GM18907 (cell line): ENCODE results near the gene DDIT4.
A peak's percentile ranks its signal among the peaks of the same experiment; 100 is the strongest.
"Not testable (repeated sequence)": the region's sequence is repeated elsewhere in the genome, so short reads cannot be mapped to it uniquely, and the experiment has no call there.

Source experiments
- ATAC-seq: cut with Tn5 transposase; IDR thresholded peaks from one replicate; pipeline ENCODE4 v1.9.1; 2021; ENCODE audit warnings: mild to moderate bottlenecking, moderate library complexity; ENCODE audit not compliant: unreplicated experiment

DDIT4 gene, protein sequence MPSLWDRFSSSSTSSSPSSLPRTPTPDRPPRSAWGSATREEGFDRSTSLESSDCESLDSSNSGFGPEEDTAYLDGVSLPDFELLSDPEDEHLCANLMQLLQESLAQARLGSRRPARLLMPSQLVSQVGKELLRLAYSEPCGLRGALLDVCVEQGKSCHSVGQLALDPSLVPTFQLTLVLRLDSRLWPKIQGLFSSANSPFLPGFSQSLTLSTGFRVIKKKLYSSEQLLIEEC

DNA sequence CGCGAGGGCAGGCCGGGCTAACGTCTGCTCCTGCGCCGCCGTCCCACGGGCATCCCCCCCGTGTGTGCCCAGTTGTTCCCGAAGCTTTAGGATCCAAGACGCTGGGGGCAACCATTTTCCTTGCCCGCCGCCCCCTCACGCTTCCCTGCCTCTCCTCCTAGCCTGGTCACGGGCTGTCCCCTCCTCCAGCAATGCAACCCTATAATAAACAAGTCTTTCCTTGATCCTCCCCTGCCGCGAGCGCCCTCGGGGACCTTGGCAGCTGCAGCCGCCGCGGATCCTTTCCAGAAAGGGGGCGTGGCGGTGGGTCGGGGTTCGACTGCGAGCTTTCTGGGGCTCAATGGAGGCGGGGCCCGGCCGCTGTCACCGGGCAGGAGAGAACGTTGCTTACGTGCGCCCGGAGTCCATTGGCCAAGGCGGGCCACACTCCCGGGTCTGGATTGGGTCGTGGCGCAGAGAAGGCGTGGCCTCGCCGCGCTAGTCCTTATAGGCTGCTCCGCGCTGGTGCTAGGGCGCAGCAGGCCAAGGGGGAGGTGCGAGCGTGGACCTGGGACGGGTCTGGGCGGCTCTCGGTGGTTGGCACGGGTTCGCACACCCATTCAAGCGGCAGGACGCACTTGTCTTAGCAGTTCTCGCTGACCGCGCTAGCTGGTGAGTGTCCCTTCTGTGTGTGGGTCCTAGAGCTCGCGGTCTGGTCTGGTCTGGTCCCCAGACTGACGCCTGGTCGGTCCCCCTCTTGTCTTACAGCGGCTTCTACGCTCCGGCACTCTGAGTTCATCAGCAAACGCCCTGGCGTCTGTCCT lies at the start of gene DDIT4:
Gene DDIT4, plus strand, starts transcription at position 515 of the 803 bp plus-strand sequence. CDS start 293 bp downstream, outside the sequence.
- peak; percentile 83 for ATAC-seq

GRCh38 chr10:72224191-72224590 lies 49.5 kb upstream of the DDIT4 start:
- ATAC-seq: not testable (repeated sequence)

GRCh38 chr10:72226418-72227027 lies 47.2 kb upstream of the DDIT4 start:
- ATAC-seq: no peak

DNA sequence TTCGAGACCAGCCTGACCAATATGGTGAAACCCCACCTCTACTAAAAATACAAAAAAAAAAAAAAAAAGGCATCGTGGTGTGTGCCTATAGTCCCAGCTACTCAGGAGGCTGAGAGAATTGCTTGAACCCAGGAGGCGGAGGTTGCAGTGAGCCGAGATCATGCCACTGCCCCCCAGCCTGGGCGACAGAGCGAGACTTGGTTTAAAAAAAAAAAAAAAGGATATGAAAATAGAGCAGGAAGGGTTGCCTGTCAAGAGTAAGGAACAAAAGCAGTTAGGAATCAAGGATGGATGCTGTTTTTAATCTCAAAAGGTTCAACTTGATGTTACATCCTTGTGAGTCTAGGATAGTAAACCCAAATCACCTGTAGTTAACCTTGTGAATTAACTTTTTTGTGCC lies 45.9 kb upstream of the DDIT4 start:
- ATAC-seq: no peak

DNA sequence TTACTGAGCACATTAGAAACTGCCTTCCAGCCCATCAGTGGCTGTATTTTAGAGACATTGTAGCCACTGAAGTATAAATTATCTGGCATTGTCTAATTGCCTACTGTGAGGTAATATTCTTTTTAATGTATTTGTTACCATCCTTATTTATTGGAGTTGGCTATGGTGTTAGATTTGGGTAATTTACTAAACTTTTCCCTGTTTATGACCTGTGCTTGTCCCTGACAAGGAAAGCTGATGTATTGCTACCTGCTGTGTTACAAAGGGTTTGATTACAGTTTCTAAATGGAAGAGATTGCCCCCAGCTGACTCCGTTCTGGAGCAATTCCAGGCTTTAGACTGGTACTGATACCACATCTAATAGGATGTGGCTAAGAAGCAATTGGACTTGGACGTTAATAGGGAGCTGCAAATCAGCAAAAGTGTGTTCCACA lies 45.4 kb upstream of the DDIT4 start:
- no peak for ATAC-seq

DNA sequence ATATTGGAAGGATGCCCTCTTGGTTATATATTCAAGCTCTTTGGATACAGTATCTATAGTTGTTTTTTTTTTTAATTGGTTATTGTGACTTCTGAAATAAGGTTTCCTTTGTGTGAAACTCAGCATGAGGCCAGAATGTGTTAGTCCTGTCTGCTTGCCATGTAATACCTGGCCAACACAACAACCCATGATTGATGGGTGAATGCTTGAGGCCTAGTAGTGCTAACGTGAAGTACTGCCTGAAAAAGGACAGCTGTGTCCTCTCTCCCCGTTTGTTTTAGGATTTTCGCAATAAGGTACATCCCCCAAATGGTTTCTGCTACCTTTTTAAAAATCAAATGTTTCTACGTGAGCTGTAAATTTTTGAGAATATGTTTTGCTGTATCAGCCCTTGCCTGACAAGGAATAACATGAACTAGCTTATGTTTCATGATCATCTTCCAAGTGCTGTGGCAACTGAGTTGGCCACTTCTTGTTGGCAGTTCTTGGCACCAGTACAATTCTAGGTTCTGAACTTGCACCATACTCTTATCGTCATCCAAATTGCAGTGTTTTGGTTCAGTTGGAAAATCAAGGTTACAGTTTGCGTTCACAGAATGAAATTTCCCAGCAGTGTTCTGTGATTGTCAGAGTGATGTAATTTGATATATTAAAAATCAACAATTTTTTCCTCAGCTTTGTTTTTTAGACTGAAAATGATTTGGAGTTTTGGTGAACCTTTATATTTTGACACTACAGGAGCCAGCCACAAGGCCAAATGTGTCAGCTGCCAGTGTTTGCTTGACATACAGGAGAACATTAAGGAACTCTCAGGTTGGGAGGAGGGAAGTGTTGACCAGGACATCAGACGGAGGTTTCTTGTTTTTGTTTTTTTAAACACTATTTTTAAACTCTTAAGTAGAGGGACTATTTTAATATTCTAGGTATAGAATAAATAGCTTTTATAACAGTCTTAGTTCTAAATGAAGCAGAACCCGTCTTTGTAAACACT lies 44.2 kb upstream of the DDIT4 start:
- no peak for ATAC-seq

DNA sequence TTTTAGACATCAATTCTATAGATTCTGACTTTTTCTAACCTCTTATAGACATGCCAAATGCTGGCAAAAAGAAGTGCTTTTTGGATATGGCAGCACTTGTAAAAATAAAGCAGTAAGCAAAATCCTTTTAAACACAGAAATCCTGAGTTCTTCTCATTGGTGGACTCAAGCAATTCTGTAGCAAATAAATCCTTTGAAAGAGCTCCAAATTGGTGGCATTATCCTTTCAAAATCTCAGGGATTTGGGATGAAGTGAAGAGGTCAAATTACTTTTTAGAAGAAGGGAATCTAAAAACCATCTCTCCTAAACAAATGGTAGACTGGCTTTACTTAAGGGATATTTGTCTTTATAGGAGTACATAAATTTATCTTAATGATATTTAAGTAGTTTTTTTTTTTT lies 40.1 kb upstream of the DDIT4 start:
- ATAC-seq: no peak

- no peak for ATAC-seq
Measured at GRCh38 chr10:72234560-72235095, 39.1 kb upstream of the DDIT4 start.

DNA sequence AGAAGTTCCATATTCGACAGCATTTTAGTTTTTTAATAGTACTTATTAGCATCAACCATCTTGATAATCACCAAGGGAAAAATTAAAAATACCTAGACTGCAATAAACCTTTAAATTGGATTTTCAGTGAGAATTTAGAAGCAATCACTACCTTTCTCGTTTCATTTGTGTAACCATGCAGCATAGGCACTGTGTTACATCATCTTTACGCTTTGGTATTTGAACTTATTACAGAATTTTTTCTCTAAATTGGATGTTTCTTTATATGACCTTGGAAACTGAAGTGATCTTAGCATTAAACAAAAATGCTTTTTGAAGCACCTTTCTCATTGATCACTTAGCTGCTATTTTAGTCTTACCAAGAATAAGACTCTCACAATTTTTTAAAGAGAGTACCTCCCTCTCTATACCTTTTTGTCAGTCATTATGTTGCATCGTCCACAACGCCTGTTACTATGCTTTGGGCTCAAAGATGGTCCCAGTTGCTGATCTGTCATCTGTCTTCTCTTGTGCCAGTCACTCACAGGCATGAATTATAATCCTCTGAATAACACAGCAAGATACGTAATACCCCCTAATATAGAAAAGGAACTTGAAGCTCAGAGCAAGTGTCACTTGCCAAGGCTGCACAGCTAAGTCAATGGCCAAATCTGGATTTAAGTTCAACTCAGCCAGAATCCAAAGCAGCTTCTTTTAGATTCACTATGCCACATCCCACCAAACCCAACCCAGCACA lies 38.0 kb upstream of the DDIT4 start:
- ATAC-seq: no peak

DNA sequence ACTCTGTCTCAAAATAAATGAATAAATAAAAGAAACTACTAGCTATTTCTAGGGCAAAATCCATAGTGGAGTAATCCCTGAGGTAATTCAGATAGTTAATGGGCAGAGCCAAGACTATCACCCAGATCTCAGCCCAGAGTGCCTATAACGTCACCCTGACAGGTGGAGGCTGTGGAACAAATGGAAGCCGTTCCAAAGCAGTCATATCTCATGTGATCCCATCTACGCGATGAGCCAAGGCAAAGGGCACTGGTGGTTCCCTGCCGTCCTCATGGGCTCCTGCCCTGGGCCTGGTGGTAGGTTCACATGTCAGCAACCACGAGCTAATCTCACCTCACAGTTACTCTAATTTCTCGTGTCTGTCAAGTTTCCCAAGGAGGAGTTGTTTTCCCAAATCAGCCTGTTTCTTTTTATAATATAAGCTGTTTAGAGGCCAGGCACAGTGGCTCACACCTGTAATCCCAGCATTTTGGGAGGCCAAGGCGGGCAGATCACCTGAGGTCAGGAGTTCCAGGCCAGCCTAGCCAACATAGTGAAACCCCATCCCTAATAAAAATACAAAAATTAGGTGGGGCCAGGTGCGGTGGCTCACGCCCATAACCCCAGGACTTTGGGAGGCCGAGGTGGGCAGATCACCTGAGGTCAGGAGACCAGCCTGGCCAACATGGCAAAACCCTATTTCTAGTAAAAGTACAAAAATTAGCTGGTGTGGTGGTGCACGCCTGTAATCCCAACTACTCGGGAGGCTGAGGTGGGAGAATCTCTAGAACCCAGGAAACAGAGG lies 35.1 kb upstream of the DDIT4 start:
- no peak for ATAC-seq

- ATAC-seq: no peak
Measured at GRCh38 chr10:72239409-72239808, 34.3 kb upstream of the DDIT4 start.

DNA sequence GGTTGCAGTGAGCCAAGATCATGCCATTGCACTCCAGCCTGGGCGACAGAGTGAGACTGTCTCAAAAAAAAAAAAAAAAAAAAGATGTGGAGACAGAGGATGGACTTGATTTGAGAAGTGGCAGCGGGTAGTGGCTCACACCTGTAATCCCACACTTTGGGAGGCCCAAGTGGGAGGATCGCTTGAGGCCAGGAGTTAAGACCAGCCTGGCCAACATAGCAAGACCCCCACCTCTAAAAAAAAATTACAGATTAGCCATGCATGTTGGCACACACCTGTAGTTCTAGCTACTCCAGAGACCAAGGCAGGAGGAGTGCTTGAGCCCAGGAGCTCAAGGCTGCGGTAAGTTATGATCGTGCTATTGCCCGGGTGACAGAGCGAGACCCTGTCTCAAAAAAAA lies 33.4 kb upstream of the DDIT4 start:
- ATAC-seq: no peak

DNA sequence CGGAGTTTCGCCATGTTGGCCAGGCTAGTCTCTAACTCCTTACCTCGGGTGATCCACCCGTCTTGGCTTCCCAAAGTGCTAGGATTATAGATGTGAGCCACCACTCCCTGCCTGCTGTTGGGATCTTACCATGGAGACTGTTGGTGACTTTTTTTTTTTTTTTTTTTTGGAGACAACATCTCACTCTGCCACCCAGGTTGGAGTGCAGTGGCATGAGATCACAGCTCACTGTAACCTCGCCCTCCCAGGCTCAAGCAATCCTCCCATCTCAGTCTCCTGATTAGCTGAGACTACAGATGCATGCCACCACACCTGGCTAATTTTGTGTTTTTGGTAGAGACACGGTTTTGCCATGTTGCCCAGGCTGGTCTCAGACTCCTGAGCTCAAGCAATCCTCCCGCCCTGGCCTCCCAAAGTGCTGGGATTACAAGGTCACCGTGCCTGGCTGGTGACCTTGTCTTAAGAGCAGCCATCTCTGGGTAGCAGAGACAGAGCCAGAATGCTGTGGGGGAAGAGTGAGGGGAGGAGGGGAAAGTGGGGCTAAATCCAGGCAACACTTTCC lies 32.0 kb upstream of the DDIT4 start:
- no peak for ATAC-seq

DNA sequence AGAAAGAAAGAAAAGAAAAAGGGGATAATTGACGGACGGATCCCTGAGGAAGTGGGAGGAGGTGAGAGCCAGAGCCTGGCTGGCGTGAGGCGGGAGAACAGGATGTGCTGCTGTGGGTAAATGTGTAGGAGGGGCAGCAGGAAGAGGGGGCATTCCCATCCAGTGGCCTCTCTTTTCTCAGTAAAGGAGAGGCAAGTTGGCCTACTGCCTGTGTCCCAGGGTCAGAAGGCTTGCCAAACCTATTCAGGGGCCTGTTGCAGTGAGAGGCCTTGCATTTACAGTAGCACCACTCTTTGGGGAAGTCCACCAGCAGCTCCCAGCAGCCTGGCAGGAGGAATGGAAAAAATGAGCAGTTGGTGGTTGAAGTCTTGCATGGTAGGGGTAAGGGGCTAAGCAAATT lies 31.0 kb upstream of the DDIT4 start:
- no peak for ATAC-seq

DNA sequence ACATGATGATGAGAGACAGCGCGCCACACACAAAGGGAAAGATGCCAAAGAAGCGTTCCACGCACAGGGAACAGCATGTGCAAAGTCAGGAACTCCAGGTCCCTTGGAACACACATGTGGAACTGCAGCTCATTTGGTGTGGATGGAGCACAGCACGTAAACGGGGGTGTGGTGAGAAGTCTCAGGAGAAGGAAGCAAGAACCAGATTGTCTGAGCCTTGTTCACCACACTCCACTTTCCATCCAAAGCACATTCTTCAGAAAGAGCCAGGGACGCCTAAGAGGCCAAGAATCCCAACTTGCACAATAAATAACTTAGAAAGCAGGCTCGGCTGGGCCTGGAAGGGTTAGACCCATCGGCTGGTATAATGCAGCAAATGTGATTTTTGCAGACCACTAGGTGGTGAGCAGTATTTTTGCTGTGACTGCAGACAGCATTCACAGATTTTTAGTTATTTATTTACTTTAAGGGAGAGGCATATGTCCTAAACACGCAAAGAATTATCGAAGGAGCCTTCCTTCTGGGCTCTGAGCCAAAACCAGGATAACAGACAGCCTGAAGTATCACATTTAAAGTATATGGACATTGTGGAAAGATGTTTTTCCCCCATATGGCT lies 29.8 kb upstream of the DDIT4 start:
- ATAC-seq: no peak

DNA sequence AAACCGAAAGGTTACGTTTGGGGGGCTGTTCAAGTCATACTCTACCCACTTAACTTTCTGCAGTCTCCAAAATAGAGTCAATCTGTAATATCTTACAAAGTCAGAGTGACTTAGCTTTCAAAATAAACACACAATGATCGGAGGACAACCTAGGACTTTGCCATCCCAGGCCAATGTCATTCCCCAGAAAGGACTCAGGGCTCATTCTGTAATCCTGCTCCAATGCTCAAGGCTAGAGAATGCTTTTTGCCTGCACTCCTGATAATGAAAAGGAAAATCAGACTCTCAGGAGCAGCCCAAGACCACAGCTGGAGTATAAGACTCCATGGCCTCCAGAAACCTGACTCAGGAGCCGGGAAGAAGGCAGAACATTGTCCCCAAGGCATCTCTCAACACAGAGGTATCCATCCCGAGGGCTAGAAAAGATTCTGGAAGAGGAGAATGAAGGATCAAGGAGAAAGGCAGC lies 29.1 kb upstream of the DDIT4 start:
- ATAC-seq: no peak

GRCh38 chr10:72245949-72246525 lies 27.7 kb upstream of the DDIT4 start:
- no peak for ATAC-seq
